Cardiac muscle cell (in vitro differentiated cells and primary cell): ENCODE results near the gene SRSF2. TPM values are rescaled to one million over a fixed set of nuclear protein-coding genes. Genes with fewer than 3 reads are reported as not detected.
A peak's percentile ranks its signal among the peaks of the same experiment; 100 is the strongest.
"Not testable (repeated sequence)": the region's sequence is repeated elsewhere in the genome, so short reads cannot be mapped to it uniquely, and the experiment has no call there.

ENCODE experiments used
- DNase-seq, 2 donors: peaks; one replicate each; pipeline versions ENCODE4 v3.0.0 to v3.0.0-alpha.2; 2010 to 2017; ENCODE audit warnings: low read depth in 1 of 2, low spot score in 1 of 2
- H3K27ac ChIP-seq: fragments of 200-600 bp; sonication (generic); 2 replicates; pipeline ENCODE4 v1.5.1; 2016
- H3K27me3 ChIP-seq: fragments of 200-600 bp; sonication (generic); 2 replicates; pipeline ENCODE4 v1.6.0; 2016; ENCODE audit warnings: control low read depth
- H3K36me3 ChIP-seq: fragments of 200-600 bp; sonication (generic); 2 replicates; pipeline ENCODE4 v1.5.1; 2016; ENCODE audit warnings: control low read depth
- H3K4me1 ChIP-seq: fragments of 200-600 bp; sonication (generic); 2 replicates; pipeline ENCODE4 v1.8.1; 2017; ENCODE audit warnings: low read depth, mild to moderate bottlenecking, mixed run types
- H3K4me3 ChIP-seq: fragments of 200-600 bp; sonication (generic); 2 replicates; pipeline ENCODE4 v1.5.1; 2016; ENCODE audit warnings: mild to moderate bottlenecking
- H3K9me3 ChIP-seq: fragments of 200-600 bp; sonication (generic); 2 replicates; pipeline ENCODE4 v1.5.1; 2017; ENCODE audit warnings: low read depth, mild to moderate bottlenecking, control low read depth
- polyA plus RNA-seq: library from polyadenylated mRNA; unstranded; fragments of >200 nt; fragmentation: Nextera tagmentation; extraction: Ambion mirVana; gene quantifications from 2 replicates; pipeline ENCODE4 v1.2.1, GENCODE V29; 2016
- total RNA-seq: library from RNA; depleted of rRNA; stranded (reverse); fragments of >200 nt; gene quantifications from 2 replicates; pipeline ENCODE4 v1.2.3, GENCODE V29; 2016
- TF ChIP-seq, protein P1 (sequence below): IDR thresholded peaks from 2 replicates; pipeline ENCODE4 v1.5.1; 2012; ENCODE audit warnings: low read depth, mild to moderate bottlenecking, low read length

The SRSF2 gene
- total and polyA plus RNA-seq, 2 experiments from 2014 or later, result 265 to 398 TPM

DNA sequence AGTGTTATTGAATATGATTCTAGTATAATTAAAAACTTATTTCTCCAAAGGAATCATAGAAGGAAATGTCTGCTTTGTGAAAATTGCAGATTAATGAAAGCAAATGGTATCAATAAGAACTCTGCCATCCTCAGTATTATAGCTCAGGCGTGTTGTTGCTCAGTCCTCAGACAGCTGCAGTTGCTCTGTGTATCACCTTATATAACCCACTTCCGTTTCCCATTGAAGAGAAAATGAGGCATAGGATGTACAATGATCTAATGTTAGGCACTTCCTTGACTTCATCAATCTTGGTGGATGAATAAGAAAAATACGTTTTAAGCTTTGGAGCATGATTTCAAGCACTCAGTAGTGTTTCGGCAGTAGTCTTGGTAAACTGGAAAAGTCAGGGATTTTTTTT lies 14.9 kb upstream of the SRSF2 start:
- DNase-seq, result no peak
- H3K4me3 ChIP-seq, result no peak overlapping the region
- peaks cover 2% of the 10 kb centered on the region for H3K36me3 ChIP-seq
- peaks cover 29% of the 10 kb centered on the region for H3K4me1 ChIP-seq
- H3K27me3 ChIP-seq, result no peaks in the 10 kb centered on the region
- H3K27ac ChIP-seq, result no peak overlapping the region
- H3K9me3 ChIP-seq, result no peaks in the 10 kb centered on the region
- TF ChIP-seq, protein P1, sequence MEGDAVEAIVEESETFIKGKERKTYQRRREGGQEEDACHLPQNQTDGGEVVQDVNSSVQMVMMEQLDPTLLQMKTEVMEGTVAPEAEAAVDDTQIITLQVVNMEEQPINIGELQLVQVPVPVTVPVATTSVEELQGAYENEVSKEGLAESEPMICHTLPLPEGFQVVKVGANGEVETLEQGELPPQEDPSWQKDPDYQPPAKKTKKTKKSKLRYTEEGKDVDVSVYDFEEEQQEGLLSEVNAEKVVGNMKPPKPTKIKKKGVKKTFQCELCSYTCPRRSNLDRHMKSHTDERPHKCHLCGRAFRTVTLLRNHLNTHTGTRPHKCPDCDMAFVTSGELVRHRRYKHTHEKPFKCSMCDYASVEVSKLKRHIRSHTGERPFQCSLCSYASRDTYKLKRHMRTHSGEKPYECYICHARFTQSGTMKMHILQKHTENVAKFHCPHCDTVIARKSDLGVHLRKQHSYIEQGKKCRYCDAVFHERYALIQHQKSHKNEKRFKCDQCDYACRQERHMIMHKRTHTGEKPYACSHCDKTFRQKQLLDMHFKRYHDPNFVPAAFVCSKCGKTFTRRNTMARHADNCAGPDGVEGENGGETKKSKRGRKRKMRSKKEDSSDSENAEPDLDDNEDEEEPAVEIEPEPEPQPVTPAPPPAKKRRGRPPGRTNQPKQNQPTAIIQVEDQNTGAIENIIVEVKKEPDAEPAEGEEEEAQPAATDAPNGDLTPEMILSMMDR, result no peak

DNA sequence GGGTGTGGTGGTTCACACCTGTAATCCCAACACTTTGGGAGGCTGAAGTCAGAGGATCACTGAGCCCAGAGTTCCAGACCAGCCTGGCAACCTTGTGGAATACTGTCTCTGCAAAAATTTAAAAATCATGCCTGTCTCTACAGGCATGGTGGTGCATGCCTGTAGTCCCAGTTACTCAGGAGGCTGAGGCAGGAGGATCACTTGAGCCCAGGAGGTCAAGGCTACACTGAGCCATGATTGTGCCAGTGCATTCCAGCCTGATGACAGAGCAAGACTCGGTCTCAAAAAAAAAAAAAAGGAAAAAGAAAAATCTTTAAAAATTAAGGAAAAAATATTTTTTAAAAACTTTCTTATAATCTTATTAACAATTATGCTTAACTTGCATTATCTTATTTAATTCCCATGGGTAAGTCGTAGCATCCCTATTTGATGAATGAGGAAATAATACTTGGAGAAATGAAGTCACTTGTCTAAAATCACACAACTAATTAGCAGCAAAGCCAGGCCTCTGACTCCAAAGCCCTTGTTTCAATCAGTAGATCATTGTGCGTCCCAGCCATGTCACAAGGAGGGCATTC lies 14.4 kb upstream of the SRSF2 start:
- Histone ChIP-seq H3K27ac (no peak overlapping the region), H3K9me3 (no peaks in the 10 kb centered on the region), H3K4me3 (no peak overlapping the region), H3K36me3 (peaks cover 2% of the 10 kb centered on the region), H3K4me1 (peaks cover 29% of the 10 kb centered on the region), H3K27me3 (no peaks in the 10 kb centered on the region)
- DNase-seq, result no peak
- TF ChIP-seq, protein P1, result no peak

DNA sequence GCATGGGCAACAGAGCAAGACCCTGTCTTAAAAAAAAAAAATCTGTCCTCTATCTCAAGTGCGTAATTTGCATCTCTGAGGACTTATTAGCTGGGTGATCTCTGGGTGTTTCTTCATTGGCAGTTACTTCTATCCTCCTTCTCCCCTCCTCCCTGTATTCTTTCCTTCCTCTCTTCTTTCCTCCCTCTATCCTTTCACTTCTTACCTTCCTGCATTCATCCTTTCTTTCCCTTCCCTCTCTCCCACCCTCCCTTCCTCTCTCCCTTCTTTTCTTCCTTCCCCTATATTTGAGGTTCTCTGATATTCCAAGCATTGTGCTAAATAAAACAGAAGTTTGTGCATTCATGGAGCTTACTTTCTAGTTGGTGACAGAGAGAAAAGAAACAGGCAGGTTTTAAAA lies 11.5 kb upstream of the SRSF2 start:
- Histone ChIP-seq H3K4me3 (no peak overlapping the region), H3K9me3 (no peaks in the 10 kb centered on the region), H3K27me3 (no peaks in the 10 kb centered on the region), H3K4me1 (peaks cover 30% of the 10 kb centered on the region), H3K36me3 (peaks cover 14% of the 10 kb centered on the region), H3K27ac (peak overlapping the region; percentile 93)
- DNase-seq, result no peak
- TF ChIP-seq, protein P1, result no peak

DNA sequence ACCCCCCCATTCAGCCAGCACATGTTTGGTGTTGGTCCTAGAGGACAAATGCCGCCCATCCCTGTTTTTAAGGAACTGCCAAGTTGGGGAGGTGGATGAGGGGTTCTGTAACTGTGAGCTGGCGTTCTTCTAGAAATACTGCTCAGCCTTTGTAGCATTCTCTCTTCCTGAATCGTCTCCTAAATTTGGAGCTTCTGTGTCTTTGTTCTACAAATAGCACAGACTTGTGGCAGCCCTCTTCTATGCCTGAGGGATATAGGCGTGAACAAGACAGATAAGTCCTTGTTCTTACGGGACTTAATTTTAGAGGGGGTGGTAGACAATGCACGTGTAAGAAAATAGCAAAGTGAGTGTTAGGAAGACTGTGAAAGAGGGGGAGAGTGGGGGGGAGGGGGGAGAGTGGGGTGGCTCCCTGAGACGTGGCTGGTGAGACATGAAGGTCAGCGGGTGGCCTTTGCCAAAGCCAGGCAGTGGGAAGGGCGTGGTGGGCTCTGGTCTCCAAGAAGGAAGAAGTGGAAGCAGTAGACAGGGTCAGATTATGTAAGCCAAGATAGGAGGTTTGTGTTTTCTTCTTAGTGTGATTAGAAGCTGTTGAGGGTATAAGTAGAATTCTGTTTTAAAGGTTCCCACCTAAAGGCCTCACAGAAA lies 10.7 kb upstream of the SRSF2 start:
- DNase-seq, result peak in 1 of 2 donors; percentile 24
- no peaks in the 10 kb centered on the region for H3K9me3 ChIP-seq
- H3K4me1 ChIP-seq, result peaks cover 30% of the 10 kb centered on the region
- no peak overlapping the region for H3K4me3 ChIP-seq
- TF ChIP-seq, protein P1, result no peak
- peak overlapping the region; percentile 93 for H3K27ac ChIP-seq
- H3K36me3 ChIP-seq, result peaks cover 14% of the 10 kb centered on the region
- H3K27me3 ChIP-seq, result no peaks in the 10 kb centered on the region

DNA sequence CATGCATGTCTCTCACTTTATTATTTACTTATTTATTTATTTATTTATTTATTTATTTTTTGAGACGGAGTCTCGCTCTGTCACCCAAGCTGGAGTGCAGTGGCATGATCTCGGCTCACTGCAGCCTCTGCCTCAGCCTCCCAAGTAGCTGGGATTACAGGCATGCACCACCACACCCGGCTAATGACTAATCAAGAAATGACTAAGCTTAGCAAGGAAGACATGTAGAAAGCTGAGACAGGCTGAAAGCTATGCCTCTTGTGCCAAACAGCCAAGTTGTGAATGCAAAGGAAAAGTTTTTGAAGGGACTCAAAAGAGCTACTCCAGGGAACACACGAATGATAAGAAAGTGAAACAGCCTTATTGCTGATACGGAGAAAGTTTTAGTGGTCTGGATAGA lies 8.7 kb upstream of the SRSF2 start:
- H3K27me3 ChIP-seq, H3K9me3 ChIP-seq: not testable (repeated sequence)
- peaks cover 21% of the 10 kb centered on the region for H3K36me3 ChIP-seq

DNA sequence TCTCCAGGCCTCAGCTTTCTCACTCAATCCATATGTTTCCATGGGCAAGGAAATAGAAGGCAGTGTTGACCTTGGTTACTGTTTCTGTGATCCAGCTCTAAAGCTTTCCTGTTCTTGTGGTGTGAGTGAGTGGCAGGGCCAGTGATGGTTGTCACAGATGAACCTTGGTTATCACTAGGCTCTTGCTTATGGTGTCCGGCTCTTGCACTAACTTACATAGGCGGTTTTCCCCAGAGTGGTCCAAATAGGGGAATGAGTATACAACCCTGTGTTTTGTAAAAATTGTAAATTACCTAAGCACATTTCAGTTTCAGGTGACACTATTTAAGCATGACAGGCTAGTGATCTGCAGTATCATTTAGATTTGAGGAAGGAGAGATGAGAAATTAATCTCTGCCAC lies 7.6 kb upstream of the SRSF2 start:
- Histone ChIP-seq H3K36me3 (peaks cover 21% of the 10 kb centered on the region), H3K27ac (peak overlapping the region; percentile 74)

More for the DNA sequence above, 8.7 kb upstream of the SRSF2 start:
- not testable (repeated sequence) for DNase-seq, H3K4me3 ChIP-seq, H3K27ac ChIP-seq
- peaks cover 34% of the 10 kb centered on the region for H3K4me1 ChIP-seq

More for the DNA sequence above, 7.6 kb upstream of the SRSF2 start:
- no peak for DNase-seq
- H3K4me1 ChIP-seq, result peaks cover 42% of the 10 kb centered on the region
- no peaks in the 10 kb centered on the region for H3K27me3 ChIP-seq
- no peaks in the 10 kb centered on the region for H3K9me3 ChIP-seq
- TF ChIP-seq, protein P1, result no peak
- H3K4me3 ChIP-seq, result no peak overlapping the region
